DND-41 (cell line): ENCODE results near the gene CYP8B1.

Experiments used
- ATAC-seq: fragments of 200-7000 bp; cut with Tn5 transposase; 3 replicates; pipeline ENCODE4 v1.9.1; 2021; ENCODE audit warnings: low read depth; ENCODE audit not compliant: insufficient read depth
- DNase-seq: peaks from one replicate; pipeline ENCODE4 v3.0.0-alpha.2; 2020
- H2AFZ ChIP-seq: 2 replicates; pipeline ENCODE4 v1.6.0; 2012; ENCODE audit warnings: low read depth, low read length
- H3K27ac ChIP-seq: 2 replicates; pipeline ENCODE4 v1.5.1; 2012; ENCODE audit warnings: low read length, inconsistent platforms
- H3K27me3 ChIP-seq: fragments of 200-600 bp; sonication (generic); 2 replicates; pipeline ENCODE4 v1.6.0; 2012; ENCODE audit warnings: low read length, mild to moderate bottlenecking, inconsistent platforms; ENCODE audit not compliant: insufficient read depth, poor library complexity
- H3K36me3 ChIP-seq: 2 replicates; pipeline ENCODE4 v1.5.1; 2012; ENCODE audit warnings: low read length, inconsistent platforms; ENCODE audit not compliant: insufficient read depth
- H3K4me1 ChIP-seq: 2 replicates; pipeline ENCODE4 v1.5.1; 2012; ENCODE audit warnings: mild to moderate bottlenecking, low read length; ENCODE audit not compliant: insufficient read depth
- H3K4me2 ChIP-seq: 2 replicates; pipeline ENCODE4 v1.6.0; 2012; ENCODE audit warnings: mild to moderate bottlenecking, moderate library complexity, low read length, inconsistent platforms; ENCODE audit not compliant: insufficient read depth
- H3K4me3 ChIP-seq, 2 experiments: fragments of 200-600 bp in 1 of 2; shearing (Covaris generic) in 1 of 2; 2 replicates each; pipeline ENCODE4 v1.5.1; 2012 to 2016; ENCODE audit warnings: inconsistent platforms in 2 of 2, low read length in 2 of 2, mild to moderate bottlenecking in 2 of 2, low read depth in 1 of 2, moderate library complexity in 1 of 2
- H3K79me2 ChIP-seq: 2 replicates; pipeline ENCODE4 v1.6.0; 2012; ENCODE audit warnings: low read length, inconsistent platforms; ENCODE audit not compliant: insufficient read depth
- H3K9ac ChIP-seq: 2 replicates; pipeline ENCODE4 v1.6.0; 2012; ENCODE audit warnings: low read depth, mild to moderate bottlenecking, inconsistent platforms, low read length, moderate library complexity
- H3K9me3 ChIP-seq: 2 replicates; pipeline ENCODE4 v1.5.1; 2012; ENCODE audit warnings: low read length, moderate library complexity, mild to moderate bottlenecking, inconsistent platforms; ENCODE audit not compliant: insufficient read depth, severe bottlenecking
- H4K20me1 ChIP-seq: 2 replicates; pipeline ENCODE4 v1.6.0; 2012; ENCODE audit warnings: low read length; ENCODE audit not compliant: insufficient read depth
- EZH2 ChIP-seq: IDR thresholded peaks from 3 replicates; pipeline ENCODE4 v1.6.1; 2012; ENCODE audit warnings: borderline replicate concordance, low read depth, mild to moderate bottlenecking, moderate library complexity, low read length, inconsistent platforms; ENCODE audit not compliant: severe bottlenecking
- TF ChIP-seq, protein P1 (sequence below): IDR thresholded peaks from 2 replicates; pipeline ENCODE4 v1.5.1; 2012; ENCODE audit warnings: borderline replicate concordance, low read length, moderate library complexity, mild to moderate bottlenecking; ENCODE audit not compliant: poor library complexity, severe bottlenecking; ENCODE audit errors: extremely low read depth

Gene CYP8B1

DNA sequence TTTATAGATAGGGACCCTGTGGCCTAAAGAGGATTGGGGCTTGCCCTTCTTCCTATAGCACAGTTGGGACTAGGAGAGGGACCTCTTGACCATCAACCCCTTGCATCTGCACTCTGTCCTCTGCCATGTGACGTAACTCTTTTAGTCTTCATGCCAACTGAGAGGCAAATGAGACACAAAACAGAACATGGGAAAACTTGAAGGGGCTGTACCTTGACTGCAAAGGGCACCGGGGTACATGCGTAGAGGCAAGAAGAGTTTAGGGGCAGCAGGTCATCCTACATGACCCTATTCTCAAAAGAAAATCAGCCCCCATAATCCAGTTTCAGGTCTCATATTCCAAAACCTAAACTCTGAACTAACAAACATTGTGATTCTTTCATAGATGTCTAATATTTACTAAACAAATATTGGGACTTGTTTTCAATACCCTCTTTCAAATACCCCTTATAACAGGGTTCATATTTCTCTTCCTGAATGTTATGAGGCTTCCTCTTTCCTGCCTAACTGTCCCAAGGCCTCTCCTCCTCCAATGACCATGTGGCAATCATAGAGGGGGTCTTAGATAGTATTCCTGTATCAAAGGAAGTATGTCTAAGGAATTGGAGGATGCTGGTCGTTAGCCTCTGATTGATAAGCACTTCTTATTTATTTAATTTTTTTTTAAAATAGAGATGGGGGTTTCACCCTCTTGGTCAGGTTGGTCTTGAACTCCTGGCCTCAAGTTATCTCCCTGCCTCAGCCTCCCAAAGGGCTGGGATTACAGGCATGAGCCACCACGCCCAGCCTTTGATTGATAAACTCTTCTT is 45.8 kb downstream of the CYP8B1 start:
- ATAC-seq (no peak), DNase-seq (no peak)
- no peak overlapping the region for H3K4me2 ChIP-seq
- no peak overlapping the region for H2AFZ ChIP-seq
- no peaks in the 10 kb centered on the region for H3K4me1 ChIP-seq
- peaks cover 5% of the 10 kb centered on the region for H3K27me3 ChIP-seq
- no peak overlapping the region for H3K27ac ChIP-seq
- H4K20me1 ChIP-seq: no peaks in the 10 kb centered on the region
- TF ChIP-seq, protein P1, sequence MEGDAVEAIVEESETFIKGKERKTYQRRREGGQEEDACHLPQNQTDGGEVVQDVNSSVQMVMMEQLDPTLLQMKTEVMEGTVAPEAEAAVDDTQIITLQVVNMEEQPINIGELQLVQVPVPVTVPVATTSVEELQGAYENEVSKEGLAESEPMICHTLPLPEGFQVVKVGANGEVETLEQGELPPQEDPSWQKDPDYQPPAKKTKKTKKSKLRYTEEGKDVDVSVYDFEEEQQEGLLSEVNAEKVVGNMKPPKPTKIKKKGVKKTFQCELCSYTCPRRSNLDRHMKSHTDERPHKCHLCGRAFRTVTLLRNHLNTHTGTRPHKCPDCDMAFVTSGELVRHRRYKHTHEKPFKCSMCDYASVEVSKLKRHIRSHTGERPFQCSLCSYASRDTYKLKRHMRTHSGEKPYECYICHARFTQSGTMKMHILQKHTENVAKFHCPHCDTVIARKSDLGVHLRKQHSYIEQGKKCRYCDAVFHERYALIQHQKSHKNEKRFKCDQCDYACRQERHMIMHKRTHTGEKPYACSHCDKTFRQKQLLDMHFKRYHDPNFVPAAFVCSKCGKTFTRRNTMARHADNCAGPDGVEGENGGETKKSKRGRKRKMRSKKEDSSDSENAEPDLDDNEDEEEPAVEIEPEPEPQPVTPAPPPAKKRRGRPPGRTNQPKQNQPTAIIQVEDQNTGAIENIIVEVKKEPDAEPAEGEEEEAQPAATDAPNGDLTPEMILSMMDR: no peak
- TF ChIP-seq EZH2: no peak
- no peaks in the 10 kb centered on the region for H3K9me3 ChIP-seq
- no peak overlapping the region for H3K4me3 ChIP-seq
- no peaks in the 10 kb centered on the region for H3K79me2 ChIP-seq
- no peak overlapping the region for H3K9ac ChIP-seq
- no peaks in the 10 kb centered on the region for H3K36me3 ChIP-seq

GRCh38 chr3:42829083-42829627 is 46.5 kb downstream of the CYP8B1 start:
- no peaks in the 10 kb centered on the region for H3K4me1 ChIP-seq
- no peak overlapping the region for H2AFZ ChIP-seq
- H3K79me2 ChIP-seq: no peaks in the 10 kb centered on the region
- H4K20me1 ChIP-seq: no peaks in the 10 kb centered on the region
- no peak overlapping the region for H3K27ac ChIP-seq
- H3K9ac ChIP-seq: no peak overlapping the region
- H3K4me3 ChIP-seq: no peak overlapping the region
- peaks cover 5% of the 10 kb centered on the region for H3K27me3 ChIP-seq
- no peaks in the 10 kb centered on the region for H3K9me3 ChIP-seq
- no peaks in the 10 kb centered on the region for H3K36me3 ChIP-seq
- no peak overlapping the region for H3K4me2 ChIP-seq
- TF ChIP-seq, protein P1: no peak
- TF ChIP-seq EZH2: no peak
- ATAC-seq (no peak), DNase-seq (no peak)

- H3K79me2 ChIP-seq: no peaks in the 10 kb centered on the region
- no peak overlapping the region for H3K27ac ChIP-seq
- H2AFZ ChIP-seq: no peak overlapping the region
- H3K36me3 ChIP-seq: no peaks in the 10 kb centered on the region
- DNase-seq (no peak), ATAC-seq (no peak)
- no peaks in the 10 kb centered on the region for H4K20me1 ChIP-seq
- H3K27me3 ChIP-seq: peaks cover 5% of the 10 kb centered on the region
- H3K4me2 ChIP-seq: no peak overlapping the region
- H3K9ac ChIP-seq: no peak overlapping the region
- TF ChIP-seq EZH2: no peak
- TF ChIP-seq, protein P1: no peak
- H3K9me3 ChIP-seq: no peaks in the 10 kb centered on the region
- no peaks in the 10 kb centered on the region for H3K4me1 ChIP-seq
- H3K4me3 ChIP-seq: no peak overlapping the region
Measured at GRCh38 chr3:42827654-42828053, 48.0 kb downstream of the CYP8B1 start.
